ELF-1 (cell line): ENCODE results near the gene KMT5B.

ENCODE experiments used
- DNase-seq: peaks from one replicate; pipeline ENCODE4 v3.0.0-alpha.2; 2016; ENCODE audit warnings: low read depth, low spot score

KMT5B gene

GRCh38 chr11:68186061-68186460 is 27.0 kb downstream of the KMT5B start:
- no peak for DNase-seq

- no peak for DNase-seq
Observed at GRCh38 chr11:68181719-68182451, 31.2 kb downstream of the KMT5B start.

GRCh38 chr11:68179847-68180246 is 33.2 kb downstream of the KMT5B start:
- DNase-seq = no peak

- no peak for DNase-seq
Observed at GRCh38 chr11:68177877-68178276, 35.2 kb downstream of the KMT5B start.

- DNase-seq = no peak
Observed at GRCh38 chr11:68173926-68174325, 39.2 kb downstream of the KMT5B start.

- no peak for DNase-seq
Observed at GRCh38 chr11:68169442-68169841, 43.7 kb downstream of the KMT5B start.

GRCh38 chr11:68168694-68169093 is 44.4 kb downstream of the KMT5B start:
- no peak for DNase-seq

- DNase-seq = no peak
Observed at GRCh38 chr11:68167474-68167873, 45.6 kb downstream of the KMT5B start.

GRCh38 chr11:68166969-68167368 is 46.1 kb downstream of the KMT5B start:
- no peak for DNase-seq

- DNase-seq = no peak
Observed at GRCh38 chr11:68165601-68166000, 47.5 kb downstream of the KMT5B start.

GRCh38 chr11:68164437-68164836 is 48.7 kb downstream of the KMT5B start:
- DNase-seq = no peak

- no peak for DNase-seq
Observed at GRCh38 chr11:68163691-68164090, 49.4 kb downstream of the KMT5B start.

GRCh38 chr11:68160100-68160695 is 52.9 kb downstream of the KMT5B start:
- no peak for DNase-seq

GRCh38 chr11:68159665-68160064 is 53.4 kb downstream of the KMT5B start:
- DNase-seq = no peak

GRCh38 chr11:68159161-68159560 is 53.9 kb downstream of the KMT5B start:
- DNase-seq = no peak

GRCh38 chr11:68158580-68158979 is 54.5 kb downstream of the KMT5B start:
- no peak for DNase-seq

- DNase-seq = no peak
Observed at GRCh38 chr11:68153742-68154141, 59.4 kb downstream of the KMT5B start.

GRCh38 chr11:68150037-68150436 is 63.1 kb downstream of the KMT5B start:
- DNase-seq = peak; percentile 66

GRCh38 chr11:68149417-68149816 is 63.7 kb downstream of the KMT5B start:
- DNase-seq = no peak

GRCh38 chr11:68148879-68149278 is 64.2 kb downstream of the KMT5B start:
- no peak for DNase-seq

GRCh38 chr11:68148071-68148805 is 64.9 kb downstream of the KMT5B start:
- no peak for DNase-seq

GRCh38 chr11:68146704-68147474 is 66.2 kb downstream of the KMT5B start:
- DNase-seq = peak; percentile 34
